ENCODE results near the gene TMEM176B.

TMEM176B gene

GRCh38 chr7:150823043-150823442 is 22.9 kb upstream of the TMEM176B start:
- no peak overlapping the region for H3K27ac ChIP-seq
- no peak for TF ChIP-seq ZFX (IDR thresholded peaks at IDR 0.05)
- TF ChIP-seq, protein P1, sequence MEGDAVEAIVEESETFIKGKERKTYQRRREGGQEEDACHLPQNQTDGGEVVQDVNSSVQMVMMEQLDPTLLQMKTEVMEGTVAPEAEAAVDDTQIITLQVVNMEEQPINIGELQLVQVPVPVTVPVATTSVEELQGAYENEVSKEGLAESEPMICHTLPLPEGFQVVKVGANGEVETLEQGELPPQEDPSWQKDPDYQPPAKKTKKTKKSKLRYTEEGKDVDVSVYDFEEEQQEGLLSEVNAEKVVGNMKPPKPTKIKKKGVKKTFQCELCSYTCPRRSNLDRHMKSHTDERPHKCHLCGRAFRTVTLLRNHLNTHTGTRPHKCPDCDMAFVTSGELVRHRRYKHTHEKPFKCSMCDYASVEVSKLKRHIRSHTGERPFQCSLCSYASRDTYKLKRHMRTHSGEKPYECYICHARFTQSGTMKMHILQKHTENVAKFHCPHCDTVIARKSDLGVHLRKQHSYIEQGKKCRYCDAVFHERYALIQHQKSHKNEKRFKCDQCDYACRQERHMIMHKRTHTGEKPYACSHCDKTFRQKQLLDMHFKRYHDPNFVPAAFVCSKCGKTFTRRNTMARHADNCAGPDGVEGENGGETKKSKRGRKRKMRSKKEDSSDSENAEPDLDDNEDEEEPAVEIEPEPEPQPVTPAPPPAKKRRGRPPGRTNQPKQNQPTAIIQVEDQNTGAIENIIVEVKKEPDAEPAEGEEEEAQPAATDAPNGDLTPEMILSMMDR (conservative IDR thresholded peaks at IDR 0.05): no peak

GRCh38 chr7:150820578-150821198 is 20.5 kb upstream of the TMEM176B start:
- H3K27ac ChIP-seq: no peak overlapping the region
- TF ChIP-seq, protein P1 (conservative IDR thresholded peaks at IDR 0.05): no peak
- TF ChIP-seq ZFX (IDR thresholded peaks at IDR 0.05): no peak

GRCh38 chr7:150820148-150820547 is 20.0 kb upstream of the TMEM176B start:
- no peak for TF ChIP-seq ZFX (IDR thresholded peaks at IDR 0.05)
- TF ChIP-seq, protein P1 (conservative IDR thresholded peaks at IDR 0.05): no peak

GRCh38 chr7:150818971-150819370 is 18.8 kb upstream of the TMEM176B start:
- TF ChIP-seq ZFX (IDR thresholded peaks at IDR 0.05): no peak
- TF ChIP-seq, protein P1 (conservative IDR thresholded peaks at IDR 0.05): no peak
- H3K27ac ChIP-seq: no peak overlapping the region

More at GRCh38 chr7:150820148-150820547, 20.0 kb upstream of the TMEM176B start:
- H3K27ac ChIP-seq: no peak overlapping the region

DNA sequence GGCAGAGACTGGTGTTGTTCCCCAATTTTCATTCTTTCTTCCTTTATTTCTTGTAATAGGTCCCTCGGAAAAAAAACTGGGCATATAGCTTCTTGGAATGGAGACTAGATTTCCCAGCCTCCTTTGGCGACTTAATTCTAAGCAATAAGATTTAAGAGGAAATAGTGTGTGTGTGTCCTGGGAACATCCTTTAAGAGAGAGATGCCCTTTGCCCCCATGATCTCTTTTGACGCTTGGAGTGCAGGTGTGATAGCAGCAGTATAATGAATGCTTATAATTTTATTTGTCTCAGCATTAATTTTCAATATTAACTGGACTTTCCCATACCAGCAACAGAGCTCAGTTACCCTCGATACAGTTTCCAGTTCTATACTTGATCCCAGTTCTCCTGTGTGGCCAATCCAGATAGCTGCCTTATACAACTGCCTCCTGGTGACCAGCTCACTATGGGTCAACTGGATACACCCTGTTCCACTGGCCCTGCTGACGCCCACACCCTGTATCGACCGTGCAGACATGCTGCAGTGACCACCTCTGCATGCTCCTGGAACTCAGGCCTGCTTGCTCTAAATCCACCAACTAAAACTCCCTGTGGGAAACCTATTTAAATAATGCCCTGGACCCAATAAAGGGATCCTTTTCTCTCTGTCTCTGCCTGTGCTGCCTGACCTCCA is 14.3 kb upstream of the TMEM176B start:
- no peak for TF ChIP-seq ZFX (IDR thresholded peaks at IDR 0.05)
- TF ChIP-seq, protein P1 (conservative IDR thresholded peaks at IDR 0.05): no peak
- H3K27ac ChIP-seq: no peak overlapping the region

DNA sequence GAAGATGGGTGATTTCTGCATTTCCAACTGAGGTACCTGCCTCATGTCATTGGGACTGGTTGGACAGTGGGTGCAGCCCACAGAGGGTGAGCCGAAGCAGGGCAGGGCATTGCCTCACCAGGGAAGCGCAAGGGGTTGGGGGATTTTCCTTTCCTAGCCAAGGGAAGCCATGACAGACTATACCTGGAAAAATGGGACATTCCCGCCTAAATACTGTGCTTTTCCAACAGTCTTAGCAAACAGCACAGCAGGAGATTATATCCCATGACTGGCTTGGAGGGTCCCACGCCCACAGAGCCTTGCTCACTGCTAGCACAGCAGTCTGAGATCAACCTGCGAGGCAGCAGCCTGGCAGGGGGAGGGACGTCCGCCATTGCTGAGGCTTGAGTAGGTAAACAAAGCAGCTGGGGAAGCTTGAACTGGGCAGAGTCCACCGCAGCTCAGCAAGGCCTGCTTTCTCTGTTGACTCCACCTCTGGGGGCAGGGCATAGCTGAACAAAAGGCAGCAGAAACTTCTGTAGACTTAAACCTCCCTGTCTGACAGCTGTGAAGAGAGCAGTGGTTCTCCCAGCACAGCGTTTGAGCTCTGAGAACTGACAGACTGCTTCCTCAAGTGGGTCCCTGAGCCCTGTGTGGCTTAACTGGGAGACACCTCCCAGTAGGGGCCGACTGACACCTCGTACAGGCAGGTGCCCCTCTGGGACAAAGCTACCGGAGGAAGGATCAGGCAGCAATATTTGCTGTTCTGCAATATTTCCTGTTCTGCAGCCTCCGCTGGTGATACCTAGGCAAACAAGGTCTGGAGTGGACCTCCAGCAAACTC is 7.7 kb upstream of the TMEM176B start:
- H3K27ac ChIP-seq: peak overlapping the region; percentile 9; the same call in 1 of the 2 replicates

GRCh38 chr7:150806863-150807262 is 6.7 kb upstream of the TMEM176B start:
- no peak overlapping the region for H3K27ac ChIP-seq
- TF ChIP-seq, protein P1 (conservative IDR thresholded peaks at IDR 0.05): no peak
- TF ChIP-seq ZFX (IDR thresholded peaks at IDR 0.05): no peak

Data from C4-2B (cell line).